Uterus (tissue), 4 donors: ENCODE results near the gene COL25A1. TPM values are rescaled to one million over a fixed set of nuclear protein-coding genes. Genes with fewer than 3 reads are reported as not detected.

Source experiments
- DNase-seq, 2 donors: peaks; one replicate each; pipeline ENCODE4 v3.0.0-alpha.2; 2019 to 2020
- H3K27ac ChIP-seq, 2 donors: fragments of 200-600 bp; sonication (generic); 1 replicate in 1 of 2; 2 replicates in 1 of 2; pipeline ENCODE4 v1.5.1; 2016 to 2018
- H3K27me3 ChIP-seq, 2 donors: fragments of 200-600 bp; sonication (generic); one replicate each; pipeline ENCODE4 v1.5.1; 2018 to 2019; ENCODE audit warnings: control low read depth in 1 of 2
- H3K36me3 ChIP-seq, 2 donors: fragments of 200-600 bp; sonication (generic); one replicate each; pipeline ENCODE4 v1.5.1; 2019; ENCODE audit warnings: control low read depth in 1 of 2
- H3K4me1 ChIP-seq, 2 donors: fragments of 200-600 bp; sonication (generic); one replicate each; pipeline ENCODE4 v1.5.1; 2018 to 2019; ENCODE audit warnings: control low read depth in 1 of 2
- H3K4me3 ChIP-seq, 2 donors: fragments of 200-600 bp; sonication (generic); 1 replicate in 1 of 2; 2 replicates in 1 of 2; pipeline ENCODE4 v1.5.1; 2018 to 2019; ENCODE audit warnings: mild to moderate bottlenecking in 1 of 2
- H3K9me3 ChIP-seq, 2 donors: fragments of 200-600 bp; sonication (generic); one replicate each; pipeline ENCODE4 v1.5.1; 2019; ENCODE audit warnings: control low read depth in 1 of 2
- POLR2A ChIP-seq, 2 donors: fragments of 450-650 bp; IDR thresholded peaks; one replicate each; pipeline ENCODE4 v1.6.1; 2016; ENCODE audit warnings: antibody characterized with exemption in 2 of 2, mild to moderate bottlenecking in 1 of 2, moderate library complexity in 1 of 2
- intact Hi-C: fragments of 100-400 bp; cut with DNase I; formaldehyde crosslinking; loops from one replicate; pipeline ENCODE4 v1.15.1; 2023; ENCODE audit warnings: low total_unique reads
- total RNA-seq, 4 donors: library from RNA; depleted of rRNA in 3 of 4; stranded (reverse); fragments of >200 nt in 3 of 4; gene quantifications; one replicate each; pipeline versions ENCODE4 v1.1.0 to v1.2.4, GENCODE V29; 2014 to 2023
- TF ChIP-seq, protein P1 (sequence below), 4 experiments: fragments of 200-600 bp in 2 of 4; fragments of 450-650 bp in 2 of 4; sonication (generic) in 2 of 4; IDR thresholded peaks; one replicate each; pipeline ENCODE4 v1.5.1; 2016 to 2019; ENCODE audit warnings: antibody characterized with exemption in 4 of 4, mild to moderate bottlenecking in 2 of 4, moderate library complexity in 1 of 4
- donor health status: DM: yes; HTN: yes; CAD: no.

Gene COL25A1
- total RNA-seq, 4 donors from 2014 or later, result 0.26 to 41.1 (median 1.8) TPM; not detected in 1

DNA sequence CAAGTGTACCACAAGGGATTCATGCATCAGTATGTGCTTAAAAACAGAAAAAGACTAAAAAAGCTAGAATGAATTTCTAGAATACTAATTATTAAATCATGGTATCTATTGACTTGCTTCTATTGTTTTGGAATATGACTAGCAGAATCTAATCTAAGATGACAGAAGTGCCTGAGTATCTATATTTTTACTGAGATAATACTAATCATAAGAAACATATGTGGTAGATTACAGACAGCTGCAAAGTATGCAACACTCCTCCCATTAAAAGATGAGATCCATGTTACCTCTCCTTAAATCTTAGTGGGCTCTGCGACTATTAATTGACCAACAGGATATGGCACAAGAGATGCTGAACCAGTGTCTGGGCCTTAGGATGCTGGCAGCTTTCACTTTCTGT is 89.4 kb downstream of the COL25A1 start:
- Histone ChIP-seq H3K27ac (no peak overlapping the region), H3K4me1 (no peaks in the 10 kb centered on the region), H3K4me3 (no peak overlapping the region), H3K36me3 (no peaks in the 10 kb centered on the region), H3K9me3 (no peaks in the 10 kb centered on the region), H3K27me3 (no peaks in the 10 kb centered on the region)
- DNase-seq, result no peak
- TF ChIP-seq, protein P1, sequence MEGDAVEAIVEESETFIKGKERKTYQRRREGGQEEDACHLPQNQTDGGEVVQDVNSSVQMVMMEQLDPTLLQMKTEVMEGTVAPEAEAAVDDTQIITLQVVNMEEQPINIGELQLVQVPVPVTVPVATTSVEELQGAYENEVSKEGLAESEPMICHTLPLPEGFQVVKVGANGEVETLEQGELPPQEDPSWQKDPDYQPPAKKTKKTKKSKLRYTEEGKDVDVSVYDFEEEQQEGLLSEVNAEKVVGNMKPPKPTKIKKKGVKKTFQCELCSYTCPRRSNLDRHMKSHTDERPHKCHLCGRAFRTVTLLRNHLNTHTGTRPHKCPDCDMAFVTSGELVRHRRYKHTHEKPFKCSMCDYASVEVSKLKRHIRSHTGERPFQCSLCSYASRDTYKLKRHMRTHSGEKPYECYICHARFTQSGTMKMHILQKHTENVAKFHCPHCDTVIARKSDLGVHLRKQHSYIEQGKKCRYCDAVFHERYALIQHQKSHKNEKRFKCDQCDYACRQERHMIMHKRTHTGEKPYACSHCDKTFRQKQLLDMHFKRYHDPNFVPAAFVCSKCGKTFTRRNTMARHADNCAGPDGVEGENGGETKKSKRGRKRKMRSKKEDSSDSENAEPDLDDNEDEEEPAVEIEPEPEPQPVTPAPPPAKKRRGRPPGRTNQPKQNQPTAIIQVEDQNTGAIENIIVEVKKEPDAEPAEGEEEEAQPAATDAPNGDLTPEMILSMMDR (IDR thresholded peaks at IDR 0.05), result no peak
- TF ChIP-seq POLR2A (IDR thresholded peaks at IDR 0.05), result no peak
- intact Hi-C loops, result no loop called here

DNA sequence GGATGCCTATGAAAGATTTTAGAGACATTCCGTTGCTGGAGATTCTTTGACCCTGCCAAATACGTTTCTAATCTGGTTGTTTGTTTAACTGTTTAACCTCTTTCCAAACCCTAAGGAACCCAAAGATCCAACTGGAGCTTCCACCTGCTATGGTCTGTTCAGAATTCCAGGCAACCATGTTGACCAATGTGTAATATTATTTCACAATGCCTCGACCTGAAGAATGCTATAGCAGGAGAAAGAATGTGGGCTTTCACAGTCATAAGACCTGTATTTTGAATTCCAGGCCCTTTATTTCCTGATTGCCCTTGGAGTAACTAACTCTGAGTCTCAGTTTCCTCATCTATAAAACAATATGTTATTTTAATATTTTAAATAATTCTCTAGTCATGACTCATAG is 90.8 kb downstream of the COL25A1 start:
- intact Hi-C loops, result no loop called here
- Histone ChIP-seq H3K27ac (no peak overlapping the region), H3K27me3 (no peaks in the 10 kb centered on the region), H3K4me1 (no peaks in the 10 kb centered on the region), H3K36me3 (no peaks in the 10 kb centered on the region), H3K4me3 (no peak overlapping the region), H3K9me3 (no peaks in the 10 kb centered on the region)
- TF ChIP-seq, protein P1 (IDR thresholded peaks at IDR 0.05), result no peak
- no peak for TF ChIP-seq POLR2A (IDR thresholded peaks at IDR 0.05)
- DNase-seq, result no peak

DNA sequence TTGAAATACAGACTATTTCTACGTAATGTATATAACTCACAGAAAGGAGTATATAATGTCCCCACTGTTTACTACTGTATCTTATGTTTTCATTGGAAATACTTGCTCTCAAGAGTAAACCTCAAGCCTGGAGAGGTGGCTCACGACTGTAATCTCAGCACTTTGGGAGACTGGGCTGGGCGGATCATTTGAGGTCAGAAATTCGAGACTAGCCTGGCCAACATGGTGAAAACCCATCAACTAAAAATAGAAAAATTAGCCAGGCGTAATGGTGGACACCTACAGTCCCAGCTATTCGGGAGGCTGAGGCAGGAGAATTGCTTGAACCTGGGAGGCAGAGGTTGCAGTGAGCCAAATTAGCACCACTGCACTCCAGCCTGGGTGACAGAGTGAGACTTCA is 92.8 kb downstream of the COL25A1 start:
- no peaks in the 10 kb centered on the region for H3K9me3 ChIP-seq
- H3K4me1 ChIP-seq, result no peaks in the 10 kb centered on the region
- no peak for DNase-seq
- no peak overlapping the region for H3K27ac ChIP-seq
- intact Hi-C loops, result no loop called here
- H3K4me3 ChIP-seq, result no peak overlapping the region
- H3K36me3 ChIP-seq, result no peaks in the 10 kb centered on the region
- H3K27me3 ChIP-seq, result no peaks in the 10 kb centered on the region
- TF ChIP-seq, protein P1 (IDR thresholded peaks at IDR 0.05), result no peak
- no peak for TF ChIP-seq POLR2A (IDR thresholded peaks at IDR 0.05)

DNA sequence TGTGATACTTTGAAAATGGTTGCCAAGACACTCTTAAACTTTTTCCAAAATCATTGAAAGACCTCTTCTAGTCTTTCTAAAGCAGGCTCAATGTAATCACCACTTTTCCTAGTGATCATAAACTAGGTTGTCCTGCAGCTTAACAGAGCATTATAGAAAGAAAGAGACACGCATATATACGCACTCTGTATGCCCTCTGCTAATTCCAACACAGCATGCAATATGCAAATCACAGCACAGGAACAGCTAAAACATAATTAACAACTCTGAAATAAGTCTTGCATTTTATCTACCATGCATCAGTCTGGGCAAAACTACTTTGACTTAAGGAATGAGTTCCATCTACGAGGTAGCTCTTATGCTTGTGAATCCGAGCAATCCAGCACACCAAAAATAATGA is 94.6 kb downstream of the COL25A1 start:
- Histone ChIP-seq H3K36me3 (no peaks in the 10 kb centered on the region), H3K4me3 (no peak overlapping the region), H3K27ac (no peak overlapping the region), H3K4me1 (no peaks in the 10 kb centered on the region), H3K9me3 (no peaks in the 10 kb centered on the region), H3K27me3 (no peaks in the 10 kb centered on the region)
- no peak for DNase-seq
- intact Hi-C loops, result no loop called here
- TF ChIP-seq POLR2A (IDR thresholded peaks at IDR 0.05), result no peak
- TF ChIP-seq, protein P1 (IDR thresholded peaks at IDR 0.05), result no peak

DNA sequence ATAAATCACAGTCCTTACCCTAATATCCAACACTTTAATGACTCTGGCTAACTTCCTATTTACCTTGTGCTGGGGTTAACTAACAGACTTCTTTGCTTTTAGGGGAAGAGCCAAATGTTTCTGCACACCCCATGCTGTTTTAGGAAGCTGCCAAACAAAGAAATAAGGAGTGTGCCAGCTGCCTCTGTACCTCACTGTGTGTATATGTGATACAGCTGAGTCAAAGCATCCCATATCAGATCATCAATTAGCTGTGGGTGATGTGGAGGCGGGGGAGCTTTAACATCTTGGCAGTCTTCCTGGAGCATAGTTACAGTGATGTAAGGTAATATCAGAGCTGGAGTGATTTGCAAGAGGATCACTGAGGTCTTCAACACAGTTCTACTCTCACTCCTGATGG is 95.4 kb downstream of the COL25A1 start:
- Histone ChIP-seq H3K36me3 (no peaks in the 10 kb centered on the region), H3K27ac (no peak overlapping the region), H3K4me1 (no peaks in the 10 kb centered on the region), H3K9me3 (no peaks in the 10 kb centered on the region), H3K4me3 (no peak overlapping the region), H3K27me3 (no peaks in the 10 kb centered on the region)
- no peak for DNase-seq
- intact Hi-C loops, result no loop called here
- TF ChIP-seq, protein P1 (IDR thresholded peaks at IDR 0.05), result no peak
- TF ChIP-seq POLR2A (IDR thresholded peaks at IDR 0.05), result no peak
